Activated T-cell treated with anti-CD3 and anti-CD28 coated beads, Interleukin-2, amount 50 U/mL, for 72 hours (primary cell): Measurements from ENCODE around the gene ASB6. TPM values are rescaled to one million over a fixed set of nuclear protein-coding genes. Genes with fewer than 3 reads are reported as not detected.

ENCODE experiments used
- ATAC-seq, 2 donors: fragments of 150-1000 bp; cut with Tn5 transposase; replicated peaks in 1 of 2; 2 replicates each; pipeline ENCODE4 v1.10.0; 2021; ENCODE audit warnings: moderate library complexity in 2 of 2, mild to moderate bottlenecking in 1 of 2
- DNase-seq, 2 donors: peaks; one replicate each; pipeline ENCODE4 v3.0.0; 2021 to 2022; ENCODE audit warnings: mixed read lengths in 1 of 2
- H3K27ac Mint-ChIP-seq: one replicate; pipeline ENCODE4 v1.8.0; 2022; ENCODE audit warnings: mild to moderate bottlenecking, moderate library complexity, mixed read lengths
- H3K27me3 Mint-ChIP-seq: one replicate; pipeline ENCODE4 v1.8.0; 2022; ENCODE audit warnings: low read depth, mixed read lengths
- H3K36me3 Mint-ChIP-seq, 2 donors: one replicate each; pipeline ENCODE4 v1.8.0; 2022; ENCODE audit warnings: mixed read lengths in 2 of 2, mild to moderate bottlenecking in 1 of 2; ENCODE audit not compliant: insufficient read depth in 2 of 2
- H3K4me1 Mint-ChIP-seq: one replicate; pipeline ENCODE4 v1.8.0; 2022; ENCODE audit warnings: low read depth, mixed read lengths
- H3K4me3 Mint-ChIP-seq, 2 donors: one replicate each; pipeline ENCODE4 v1.8.0; 2022; ENCODE audit warnings: mild to moderate bottlenecking in 2 of 2, mixed read lengths in 2 of 2, moderate library complexity in 2 of 2
- H3K9me3 Mint-ChIP-seq, 2 donors: one replicate each; pipeline ENCODE4 v1.8.0; 2022; ENCODE audit warnings: mixed read lengths in 2 of 2
- total RNA-seq, 2 donors: library from RNA; stranded (reverse); gene quantifications; one replicate each; pipeline ENCODE4 v1.2.3, GENCODE V29; 2022

The ASB6 gene
- total RNA-seq, 2 donors from 2014 or later = 16.9 to 20.2 TPM

DNA sequence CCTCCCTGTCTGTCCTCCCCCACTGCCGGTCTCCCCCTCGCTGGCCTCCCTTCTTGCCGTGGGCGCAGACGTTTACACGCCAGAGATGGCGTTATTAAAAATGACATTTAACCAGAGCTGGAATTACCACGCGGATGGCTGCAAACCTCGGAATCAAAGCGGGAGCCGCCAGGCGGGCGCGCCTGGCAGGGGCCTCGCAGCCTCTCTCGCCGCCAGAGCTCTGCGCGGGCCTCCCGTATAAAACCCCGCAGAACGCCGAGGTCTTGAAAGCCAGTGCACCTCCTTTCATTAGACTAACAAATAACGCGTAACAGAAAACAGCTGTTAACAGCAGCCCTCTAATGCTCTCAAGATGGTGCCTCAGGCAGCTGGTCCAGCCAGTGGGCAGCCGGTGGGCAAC lies 33.7 kb upstream of the ASB6 start:
- Mint-ChIP-seq H3K4me3 (no peak overlapping the region), H3K36me3 (no peaks in the 10 kb centered on the region)

DNA sequence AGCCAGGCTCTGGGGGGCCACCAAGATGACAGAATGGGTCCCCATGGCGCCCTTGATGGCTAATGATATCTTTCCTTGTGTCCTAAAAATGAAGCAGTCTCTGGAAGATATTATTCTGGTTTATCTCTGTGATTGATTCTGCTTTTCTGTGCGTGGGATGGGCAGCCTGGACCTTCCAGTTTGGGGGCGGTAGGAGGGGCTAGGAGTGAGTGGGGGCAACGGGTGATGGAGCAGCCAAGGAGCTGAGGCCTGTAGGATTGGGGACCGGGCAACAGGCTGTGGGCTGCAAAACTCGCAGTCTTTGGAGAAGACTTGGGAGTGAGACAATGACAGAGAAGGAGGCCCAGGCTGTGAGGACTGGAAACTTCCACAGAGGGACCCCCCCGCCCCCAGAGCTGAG lies 32.3 kb upstream of the ASB6 start:
- Mint-ChIP-seq H3K27me3 (peaks cover 10% of the 10 kb centered on the region), H3K27ac (no peak overlapping the region)

More for the DNA sequence above, 33.7 kb upstream of the ASB6 start:
- no peak for DNase-seq
- peaks cover 10% of the 10 kb centered on the region for H3K27me3 Mint-ChIP-seq
- no peak for ATAC-seq
- no peaks in the 10 kb centered on the region for H3K9me3 Mint-ChIP-seq
- H3K4me1 Mint-ChIP-seq = peaks cover 4% of the 10 kb centered on the region
- H3K27ac Mint-ChIP-seq = no peak overlapping the region

GRCh38 chr9:129673602-129674001 lies 31.7 kb upstream of the ASB6 start:
- no peaks in the 10 kb centered on the region for H3K9me3 Mint-ChIP-seq
- H3K36me3 Mint-ChIP-seq = no peaks in the 10 kb centered on the region
- peaks cover 5% of the 10 kb centered on the region for H3K27me3 Mint-ChIP-seq
- H3K27ac Mint-ChIP-seq = no peak overlapping the region
- no peak overlapping the region for H3K4me3 Mint-ChIP-seq
- ATAC-seq (no peak), DNase-seq (no peak)
- peaks cover 4% of the 10 kb centered on the region for H3K4me1 Mint-ChIP-seq

More for the DNA sequence above, 32.3 kb upstream of the ASB6 start:
- no peak for DNase-seq
- no peak for ATAC-seq
- Mint-ChIP-seq H3K4me1 (peaks cover 4% of the 10 kb centered on the region), H3K36me3 (no peaks in the 10 kb centered on the region), H3K4me3 (no peak overlapping the region), H3K9me3 (no peaks in the 10 kb centered on the region)

DNA sequence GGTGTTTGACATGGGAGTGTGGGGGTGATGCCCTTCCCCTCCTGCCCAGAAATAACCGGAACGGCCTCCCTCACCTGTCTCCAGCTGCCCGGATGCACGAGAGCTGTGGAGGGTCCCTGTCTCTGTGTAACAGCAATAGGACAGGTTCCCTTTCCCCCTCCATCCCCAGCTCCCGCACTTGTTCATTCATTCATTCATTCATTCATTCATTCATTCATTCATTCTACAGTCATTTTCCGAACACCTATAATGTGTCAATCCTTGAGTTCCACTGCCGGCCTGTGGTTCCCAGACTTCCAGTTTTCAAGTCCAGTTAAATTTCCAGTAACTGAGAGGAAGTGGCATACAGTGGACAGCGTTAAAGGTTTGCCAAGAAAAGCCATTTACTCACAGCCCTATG lies 30.8 kb upstream of the ASB6 start:
- ATAC-seq (no peak), DNase-seq (no peak)
- peaks cover under 1% of the 10 kb centered on the region for H3K27me3 Mint-ChIP-seq
- H3K27ac Mint-ChIP-seq = no peak overlapping the region
- H3K36me3 Mint-ChIP-seq = no peaks in the 10 kb centered on the region
- no peak overlapping the region for H3K4me3 Mint-ChIP-seq
- H3K4me1 Mint-ChIP-seq = peaks cover 4% of the 10 kb centered on the region
- H3K9me3 Mint-ChIP-seq = no peaks in the 10 kb centered on the region

DNA sequence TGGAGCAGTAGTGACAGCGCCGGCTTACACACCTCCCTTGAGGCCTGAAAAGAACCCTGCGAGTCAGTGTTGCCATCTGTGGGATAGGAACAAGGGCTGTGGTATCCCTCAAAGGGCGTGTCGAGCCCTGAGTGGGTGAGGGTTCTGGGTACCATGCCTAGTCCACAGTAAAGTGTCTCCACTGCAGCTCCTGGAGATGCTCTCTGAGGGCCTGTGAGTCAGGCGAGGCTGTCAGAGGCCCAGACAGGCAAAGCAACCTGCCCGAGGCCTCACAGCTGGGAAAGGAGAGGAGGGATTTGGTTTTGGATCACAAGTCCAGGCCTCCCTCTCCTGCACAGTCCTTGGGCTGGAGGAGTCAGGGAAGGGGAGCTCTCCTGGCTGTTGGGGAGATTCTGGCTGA lies 29.6 kb upstream of the ASB6 start:
- DNase-seq = peak in 1 of 2 donors; percentile 46
- Mint-ChIP-seq H3K4me1 (peaks cover 4% of the 10 kb centered on the region), H3K27ac (no peak overlapping the region), H3K9me3 (no peaks in the 10 kb centered on the region), H3K36me3 (no peaks in the 10 kb centered on the region), H3K27me3 (peaks cover 8% of the 10 kb centered on the region), H3K4me3 (no peak overlapping the region)
- ATAC-seq = peak; percentile 60 to 82

- DNase-seq (no peak), ATAC-seq (no peak)
- H3K36me3 Mint-ChIP-seq = no peaks in the 10 kb centered on the region
- H3K27ac Mint-ChIP-seq = no peak overlapping the region
- peaks cover 4% of the 10 kb centered on the region for H3K4me1 Mint-ChIP-seq
- no peak overlapping the region for H3K4me3 Mint-ChIP-seq
- H3K9me3 Mint-ChIP-seq = no peaks in the 10 kb centered on the region
- peaks cover 8% of the 10 kb centered on the region for H3K27me3 Mint-ChIP-seq
These were observed 29.1 kb upstream of the ASB6 start for GRCh38 chr9:129671065-129671464.

GRCh38 chr9:129669946-129670345 lies 28.0 kb upstream of the ASB6 start:
- ATAC-seq = no peak
- no peaks in the 10 kb centered on the region for H3K9me3 Mint-ChIP-seq
- peaks cover 4% of the 10 kb centered on the region for H3K4me1 Mint-ChIP-seq
- no peak overlapping the region for H3K4me3 Mint-ChIP-seq
- no peak for DNase-seq
- no peaks in the 10 kb centered on the region for H3K36me3 Mint-ChIP-seq
- peaks cover 8% of the 10 kb centered on the region for H3K27me3 Mint-ChIP-seq
- no peak overlapping the region for H3K27ac Mint-ChIP-seq

GRCh38 chr9:129669141-129669718 lies 27.3 kb upstream of the ASB6 start:
- Mint-ChIP-seq H3K27me3 (peaks cover 12% of the 10 kb centered on the region), H3K36me3 (no peaks in the 10 kb centered on the region), H3K9me3 (no peaks in the 10 kb centered on the region), H3K4me1 (peaks cover 4% of the 10 kb centered on the region), H3K27ac (no peak overlapping the region), H3K4me3 (no peak overlapping the region)
- ATAC-seq = no peak
- no peak for DNase-seq

- no peak overlapping the region for H3K27ac Mint-ChIP-seq
- H3K27me3 Mint-ChIP-seq = peaks cover 12% of the 10 kb centered on the region
- ATAC-seq (no peak), DNase-seq (no peak)
- no peaks in the 10 kb centered on the region for H3K36me3 Mint-ChIP-seq
- H3K9me3 Mint-ChIP-seq = no peaks in the 10 kb centered on the region
- no peak overlapping the region for H3K4me3 Mint-ChIP-seq
- H3K4me1 Mint-ChIP-seq = peaks cover 4% of the 10 kb centered on the region
These were observed 25.9 kb upstream of the ASB6 start for GRCh38 chr9:129667850-129668249.

DNA sequence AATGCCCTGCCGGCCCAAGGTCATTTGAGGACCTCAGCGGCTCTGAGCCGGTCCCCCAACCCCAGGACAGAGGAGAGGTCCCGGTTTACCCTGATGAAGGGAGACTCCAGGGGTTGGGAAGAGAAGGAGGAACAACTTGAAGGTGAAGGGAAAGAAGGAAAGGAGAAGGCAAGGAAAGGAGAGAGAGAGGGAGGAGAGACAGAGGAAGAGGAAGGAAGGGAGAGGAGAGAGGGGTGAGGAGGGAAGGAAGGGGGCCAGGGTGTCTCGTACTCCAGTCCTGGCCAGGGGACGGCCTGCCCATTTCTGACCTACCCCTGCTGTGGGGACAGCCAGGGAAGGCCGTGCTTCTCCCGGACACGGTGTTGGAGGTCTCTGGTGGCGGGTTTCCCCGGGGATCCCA lies 25.4 kb upstream of the ASB6 start:
- Mint-ChIP-seq H3K36me3 (no peaks in the 10 kb centered on the region), H3K9me3 (no peaks in the 10 kb centered on the region), H3K4me3 (peak overlapping the region in 1 of 2 donors; percentile 6), H3K27me3 (peaks cover 12% of the 10 kb centered on the region), H3K27ac (no peak overlapping the region), H3K4me1 (peaks cover 4% of the 10 kb centered on the region)
- DNase-seq (no peak), ATAC-seq (no peak)

DNA sequence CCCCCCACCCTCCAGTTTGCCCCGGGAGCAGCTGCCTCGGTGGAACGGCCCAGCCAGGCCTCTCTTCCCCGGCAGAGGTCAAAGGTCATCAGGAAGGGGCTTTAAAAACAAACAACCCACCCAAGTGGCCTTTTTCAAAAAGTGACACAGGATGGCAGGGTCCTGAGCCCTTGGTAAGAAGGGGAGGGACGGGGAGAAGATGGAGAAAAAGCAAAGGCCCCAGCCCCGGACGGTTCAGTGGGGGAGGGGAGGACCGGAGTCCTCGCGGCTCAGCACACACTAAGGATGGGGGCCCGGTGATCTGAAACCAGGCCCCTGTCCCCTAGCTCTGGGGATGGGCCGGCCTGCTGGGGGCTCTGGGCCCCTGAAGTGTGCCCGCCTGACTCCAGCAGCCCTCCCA lies 24.6 kb upstream of the ASB6 start:
- peaks cover 12% of the 10 kb centered on the region for H3K27me3 Mint-ChIP-seq
- H3K4me3 Mint-ChIP-seq = no peak overlapping the region
- peaks cover 2% of the 10 kb centered on the region for H3K4me1 Mint-ChIP-seq
- DNase-seq = no peak
- ATAC-seq = no peak
- no peaks in the 10 kb centered on the region for H3K9me3 Mint-ChIP-seq
- no peaks in the 10 kb centered on the region for H3K36me3 Mint-ChIP-seq
- no peak overlapping the region for H3K27ac Mint-ChIP-seq

DNA sequence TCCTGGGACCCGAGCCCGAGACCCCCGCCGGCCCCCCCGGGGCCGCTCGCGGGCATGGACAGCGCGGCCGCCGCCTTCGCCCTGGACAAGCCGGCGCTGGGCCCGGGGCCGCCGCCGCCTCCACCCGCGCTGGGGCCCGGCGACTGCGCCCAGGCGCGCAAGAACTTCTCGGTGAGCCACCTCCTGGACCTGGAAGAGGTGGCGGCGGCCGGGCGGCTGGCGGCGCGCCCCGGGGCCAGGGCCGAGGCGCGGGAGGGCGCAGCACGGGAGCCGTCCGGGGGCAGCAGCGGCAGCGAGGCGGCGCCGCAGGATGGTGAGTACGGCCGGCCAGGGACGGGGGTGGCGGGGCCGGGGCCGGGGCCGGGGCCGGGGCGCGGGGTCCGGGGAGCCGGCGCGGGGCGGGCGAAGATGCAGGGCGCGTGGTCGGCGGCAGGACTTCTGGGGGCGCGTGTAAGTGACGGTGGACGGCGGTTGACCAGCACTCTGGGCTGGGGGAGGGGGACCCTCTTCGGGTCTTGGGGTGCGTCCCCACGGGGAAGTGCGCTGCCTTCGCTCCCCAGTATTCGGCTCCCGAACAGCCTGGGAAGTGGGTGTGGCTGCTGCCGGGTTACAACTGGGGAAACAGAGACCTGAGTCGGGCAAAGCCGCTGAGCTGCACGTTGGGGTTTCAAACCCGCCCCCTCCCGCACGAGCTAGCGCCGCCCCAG lies 24.0 kb upstream of the ASB6 start:
- peak overlapping the region in 1 of 2 donors; percentile 47 for H3K4me3 Mint-ChIP-seq

GRCh38 chr9:129665389-129665775 lies 23.4 kb upstream of the ASB6 start, which contains the start of gene PRRX2:
Gene PRRX2, plus strand, starts transcription at chr9:129665647. Its CDS starts 221 bp downstream, at chr9:129665868.
- Mint-ChIP-seq H3K9me3 (no peaks in the 10 kb centered on the region), H3K27me3 (peaks cover 16% of the 10 kb centered on the region), H3K36me3 (no peaks in the 10 kb centered on the region), H3K4me3 (peak within 1 kb of the TSS; percentile 70 to 74), H3K4me1 (no peaks in the 10 kb centered on the region), H3K27ac (no peak within 1 kb of the TSS)
- peak; percentile 47 to 51 for DNase-seq
- ATAC-seq = peak; percentile 75 to 79

More for the DNA sequence above, 24.0 kb upstream of the ASB6 start:
- ATAC-seq (peak; percentile 36 to 50), DNase-seq (peak in 1 of 2 donors; percentile 5)
- no peaks in the 10 kb centered on the region for H3K4me1 Mint-ChIP-seq
- no peaks in the 10 kb centered on the region for H3K9me3 Mint-ChIP-seq
- no peaks in the 10 kb centered on the region for H3K36me3 Mint-ChIP-seq
- peaks cover 14% of the 10 kb centered on the region for H3K27me3 Mint-ChIP-seq
- H3K27ac Mint-ChIP-seq = no peak overlapping the region
